Osteoblast (primary cell): ENCODE measurements around the gene ADAP1. TPM values are rescaled to one million over a fixed set of nuclear protein-coding genes. Genes with fewer than 3 reads are reported as not detected.
A peak's percentile ranks its signal among the peaks of the same experiment; 100 is the strongest.
"Not testable (repeated sequence)": the region's sequence is repeated elsewhere in the genome, so short reads cannot be mapped to it uniquely, and the experiment has no call there.

ENCODE experiments used
- DNase-seq: peaks from one replicate; pipeline ENCODE4 v3.0.0; 2011; ENCODE audit warnings: low spot score, mixed read lengths; ENCODE audit not compliant: insufficient read length; ENCODE audit errors: missing footprints
- H2AFZ ChIP-seq: 2 replicates; pipeline ENCODE4 v1.6.0; 2011; ENCODE audit warnings: mild to moderate bottlenecking, low read length
- H3K27ac ChIP-seq: 2 replicates; pipeline ENCODE4 v1.5.1; 2011; ENCODE audit warnings: mild to moderate bottlenecking, low read depth, low read length, moderate library complexity
- H3K27me3 ChIP-seq: 2 replicates; pipeline ENCODE4 v1.6.0; 2012; ENCODE audit warnings: mild to moderate bottlenecking, control low read depth, inconsistent platforms, low read length, moderate library complexity; ENCODE audit not compliant: insufficient read depth
- H3K36me3 ChIP-seq: 2 replicates; pipeline ENCODE4 v1.5.1; 2011; ENCODE audit warnings: mild to moderate bottlenecking, low read length, control low read depth, moderate library complexity; ENCODE audit not compliant: insufficient read depth
- H3K4me1 ChIP-seq: 2 replicates; pipeline ENCODE4 v1.5.1; 2011; ENCODE audit warnings: mild to moderate bottlenecking, low read length, control low read depth, moderate library complexity; ENCODE audit not compliant: insufficient read depth
- H3K4me2 ChIP-seq: 2 replicates; pipeline ENCODE4 v1.6.0; 2011; ENCODE audit warnings: mild to moderate bottlenecking, low read length; ENCODE audit not compliant: insufficient read depth
- H3K4me3 ChIP-seq: fragments of 200-600 bp; sonication (generic); 3 replicates; pipeline ENCODE4 v1.5.1; 2012; ENCODE audit warnings: mild to moderate bottlenecking, low read length, inconsistent platforms; ENCODE audit not compliant: insufficient read depth
- H3K79me2 ChIP-seq: 2 replicates; pipeline ENCODE4 v1.6.0; 2012; ENCODE audit warnings: mild to moderate bottlenecking, low read length, control low read depth, inconsistent platforms; ENCODE audit not compliant: insufficient read depth
- H3K9me3 ChIP-seq: 2 replicates; pipeline ENCODE4 v1.5.1; 2011; ENCODE audit warnings: low read depth, low read length, control low read depth
- H4K20me1 ChIP-seq: 2 replicates; pipeline ENCODE4 v1.6.0; 2012; ENCODE audit warnings: mild to moderate bottlenecking, low read length, control low read depth; ENCODE audit not compliant: insufficient read depth
- CTCF ChIP-seq: IDR thresholded peaks from 2 replicates; pipeline ENCODE4 v1.5.1; 2011; ENCODE audit warnings: mild to moderate bottlenecking, low read depth, low read length, moderate library complexity; ENCODE audit errors: extremely low read depth
- total RNA-seq: library from RNA; depleted of rRNA; stranded (reverse); fragments of >200 nt; gene quantifications from 2 replicates; pipeline ENCODE4 v1.2.3, GENCODE V29; 2012

The ADAP1 gene
- total RNA-seq, 1 donor: 2.2 TPM

GRCh38 chr7:945556-946255 is 8.8 kb downstream of the ADAP1 start:
- Histone ChIP-seq H3K9me3 (no peaks in the 10 kb centered on the region), H3K27me3 (peaks cover 9% of the 10 kb centered on the region), H3K4me3 (no peak overlapping the region), H4K20me1 (no peaks in the 10 kb centered on the region), H3K4me1 (no peaks in the 10 kb centered on the region), H3K4me2 (no peak overlapping the region), H2AFZ (no peak overlapping the region), H3K79me2 (no peaks in the 10 kb centered on the region), H3K36me3 (no peaks in the 10 kb centered on the region), H3K27ac (no peak overlapping the region)
- DNase-seq: no peak
- no peak for TF ChIP-seq CTCF

GRCh38 chr7:945147-945555 is 9.3 kb downstream of the ADAP1 start:
- no peak for TF ChIP-seq CTCF
- no peaks in the 10 kb centered on the region for H3K9me3 ChIP-seq
- no peaks in the 10 kb centered on the region for H3K79me2 ChIP-seq
- H3K4me2 ChIP-seq: no peak overlapping the region
- no peak overlapping the region for H2AFZ ChIP-seq
- H4K20me1 ChIP-seq: no peaks in the 10 kb centered on the region
- H3K4me1 ChIP-seq: no peaks in the 10 kb centered on the region
- H3K4me3 ChIP-seq: no peak overlapping the region
- peaks cover 9% of the 10 kb centered on the region for H3K27me3 ChIP-seq
- peak; percentile 76 for DNase-seq
- no peak overlapping the region for H3K27ac ChIP-seq
- no peaks in the 10 kb centered on the region for H3K36me3 ChIP-seq

- Histone ChIP-seq H3K27me3 (peaks cover 9% of the 10 kb centered on the region), H2AFZ (no peak overlapping the region), H3K4me2 (no peak overlapping the region), H3K4me3 (no peak overlapping the region), H4K20me1 (no peaks in the 10 kb centered on the region), H3K27ac (no peak overlapping the region), H3K4me1 (no peaks in the 10 kb centered on the region), H3K36me3 (no peaks in the 10 kb centered on the region), H3K79me2 (no peaks in the 10 kb centered on the region), H3K9me3 (no peaks in the 10 kb centered on the region)
- DNase-seq: peak; percentile 59
- TF ChIP-seq CTCF: no peak
These were observed 9.7 kb downstream of the ADAP1 start for GRCh38 chr7:944744-945143.

GRCh38 chr7:943793-944192 is 10.7 kb downstream of the ADAP1 start:
- not testable (repeated sequence) for H3K4me2 ChIP-seq, H3K27ac ChIP-seq, H3K79me2 ChIP-seq, H3K4me3 ChIP-seq, H3K9me3 ChIP-seq, H3K27me3 ChIP-seq, H3K4me1 ChIP-seq, H3K36me3 ChIP-seq, DNase-seq, H4K20me1 ChIP-seq, H2AFZ ChIP-seq
